Measurements from ENCODE around the gene BRAF. TPM values are rescaled to one million over a fixed set of nuclear protein-coding genes. Genes with fewer than 3 reads are reported as not detected.

The BRAF gene
- total and polyA plus RNA-seq, 2 of the 8 experiments (the other 6 are each of a cell fraction or from before 2014, with no cell fraction given): 11.4 to 32.6 TPM

GRCh38 chr7:140918236-140918635 is 6.5 kb downstream of the BRAF start (continued):
- TF ChIP-seq CHD7 (IDR thresholded peaks at IDR 0.05; ENCODE audit: insufficient replicate concordance, low read length): no peak
- no peak for TF ChIP-seq CBX8 (IDR thresholded peaks at IDR 0.05; ENCODE audit: borderline replicate concordance, low read depth, low read length)
- no peak for TF ChIP-seq TAF1 (IDR thresholded peaks at IDR 0.05; ENCODE audit: low read depth, low read length)
- TF ChIP-seq KDM5A (IDR thresholded peaks at IDR 0.05; ENCODE audit: low read length): no peak
